ENCODE data around the gene PGBD5.

PGBD5 gene

GRCh38 chr1:230279583-230279945 lies 146.6 kb downstream of the PGBD5 start:
- no peak for DNase-seq (ENCODE audit: low read depth)

GRCh38 chr1:230278871-230279582 lies 147.1 kb downstream of the PGBD5 start:
- DNase-seq (ENCODE audit: low read depth), result no peak

- no peak for DNase-seq (ENCODE audit: low read depth)
Measured at GRCh38 chr1:230278376-230278775, 147.8 kb downstream of the PGBD5 start.

GRCh38 chr1:230277201-230278025 lies 148.7 kb downstream of the PGBD5 start:
- no peak for DNase-seq (ENCODE audit: low read depth)

GRCh38 chr1:230276401-230276800 lies 149.7 kb downstream of the PGBD5 start:
- no peak for DNase-seq (ENCODE audit: low read depth)

GRCh38 chr1:230274254-230274653 lies 151.9 kb downstream of the PGBD5 start:
- DNase-seq (ENCODE audit: low read depth), result no peak

- DNase-seq (ENCODE audit: low read depth), result no peak
Measured at GRCh38 chr1:230273141-230273710, 152.9 kb downstream of the PGBD5 start.

GRCh38 chr1:230272557-230272956 lies 153.6 kb downstream of the PGBD5 start:
- no peak for DNase-seq (ENCODE audit: low read depth)

- no peak for DNase-seq (ENCODE audit: low read depth)
Measured at GRCh38 chr1:230271300-230272035, 154.7 kb downstream of the PGBD5 start.

- no peak for DNase-seq (ENCODE audit: low read depth)
Measured at GRCh38 chr1:230270559-230271281, 155.4 kb downstream of the PGBD5 start.

GRCh38 chr1:230270185-230270558 lies 156.0 kb downstream of the PGBD5 start:
- no peak for DNase-seq (ENCODE audit: low read depth)

GRCh38 chr1:230268371-230269170 lies 157.6 kb downstream of the PGBD5 start:
- peak; percentile 10 for DNase-seq (ENCODE audit: low read depth)

- no peak for DNase-seq (ENCODE audit: low read depth)
Measured at GRCh38 chr1:230267338-230268065, 158.6 kb downstream of the PGBD5 start.

GRCh38 chr1:230266456-230266855 lies 159.7 kb downstream of the PGBD5 start:
- DNase-seq (ENCODE audit: low read depth), result no peak

GRCh38 chr1:230265200-230266115 lies 160.7 kb downstream of the PGBD5 start:
- DNase-seq (ENCODE audit: low read depth), result no peak
